CD14-positive monocyte (primary cell): ENCODE measurements around the gene ILF2. TPM values are rescaled to one million over a fixed set of nuclear protein-coding genes. Genes with fewer than 3 reads are reported as not detected.

ENCODE experiments used
- DNase-seq, 3 donors: peaks; one replicate each; pipeline ENCODE4 v3.0.0-alpha.2; 2011 to 2022
- H2AFZ ChIP-seq: 2 replicates; pipeline ENCODE4 v1.6.0; 2012; ENCODE audit warnings: mild to moderate bottlenecking, low read depth, low read length, inconsistent platforms; ENCODE audit not compliant: insufficient read depth, poor library complexity, severe bottlenecking
- H3K27ac ChIP-seq, 2 donors: 1 replicate in 1 of 2; 2 replicates in 1 of 2; pipeline ENCODE4 v1.5.1; 2012 to 2013; ENCODE audit warnings: low read length in 2 of 2, control low read depth in 1 of 2, inconsistent platforms in 1 of 2, low read depth in 1 of 2, mild to moderate bottlenecking in 1 of 2
- H3K27me3 ChIP-seq, 2 donors: one replicate each; pipeline versions ENCODE4 v1.6.0 to v1.6.1; 2011 to 2013; ENCODE audit warnings: low read length in 2 of 2; ENCODE audit not compliant: control insufficient read depth in 2 of 2, insufficient read depth in 2 of 2
- H3K36me3 ChIP-seq, 2 donors: replicated peaks in 1 of 2; 1 replicate in 1 of 2; 2 replicates in 1 of 2; pipeline versions ENCODE4 v1.5.1 to v1.6.1; 2012 to 2013; ENCODE audit warnings: low read length in 2 of 2, control low read depth in 1 of 2, inconsistent platforms in 1 of 2, mild to moderate bottlenecking in 1 of 2; ENCODE audit not compliant: insufficient read depth in 2 of 2, control insufficient read depth in 1 of 2
- H3K4me1 ChIP-seq, 2 donors: 1 replicate in 1 of 2; 2 replicates in 1 of 2; pipeline versions ENCODE4 v1.5.1 to v1.6.1; 2012 to 2013; ENCODE audit warnings: low read length in 2 of 2, control low read depth in 1 of 2, inconsistent platforms in 1 of 2, mild to moderate bottlenecking in 1 of 2, moderate library complexity in 1 of 2; ENCODE audit not compliant: insufficient read depth in 2 of 2, control insufficient read depth in 1 of 2
- H3K4me2 ChIP-seq: replicated peaks from 2 replicates; pipeline ENCODE3; 2012; ENCODE audit warnings: low read length, moderate library complexity, mild to moderate bottlenecking; ENCODE audit not compliant: poor library complexity, severe bottlenecking; ENCODE audit errors: extremely low read depth
- H3K4me3 ChIP-seq, 3 experiments: fragments of 200-600 bp in 1 of 3; sonication (generic) in 1 of 3; replicated peaks in 1 of 3; 1 replicate in 2 of 3; 2 replicates in 1 of 3; pipeline ENCODE4 v1.5.1; 2011 to 2013; ENCODE audit warnings: low read length in 3 of 3, mild to moderate bottlenecking in 3 of 3, control low read depth in 2 of 3, low read depth in 2 of 3, inconsistent platforms in 1 of 3, moderate library complexity in 1 of 3
- H3K79me2 ChIP-seq: 2 replicates; pipeline ENCODE4 v1.6.0; 2012; ENCODE audit warnings: mild to moderate bottlenecking, control low read depth, inconsistent platforms, low read length, moderate library complexity; ENCODE audit not compliant: insufficient read depth
- H3K9ac ChIP-seq: 2 replicates; pipeline ENCODE4 v1.6.0; 2017; ENCODE audit warnings: low read length, mild to moderate bottlenecking; ENCODE audit not compliant: insufficient read depth, poor library complexity, severe bottlenecking
- H3K9me3 ChIP-seq, 2 donors: replicated peaks in 1 of 2; 1 replicate in 1 of 2; 2 replicates in 1 of 2; pipeline versions ENCODE4 v1.5.1 to v1.6.1; 2012 to 2013; ENCODE audit warnings: low read length in 2 of 2, control low read depth in 1 of 2; ENCODE audit not compliant: control insufficient read depth in 1 of 2, insufficient read depth in 1 of 2
- H4K20me1 ChIP-seq: 2 replicates; pipeline ENCODE4 v1.6.0; 2012; ENCODE audit warnings: mild to moderate bottlenecking, low read length, control low read depth, moderate library complexity; ENCODE audit not compliant: insufficient read depth
- H3K27ac Mint-ChIP-seq, 7 donors: one replicate each; pipeline ENCODE4 v1.8.0; 2020; ENCODE audit warnings: mild to moderate bottlenecking in 7 of 7, mixed read lengths in 7 of 7, moderate library complexity in 6 of 7, inconsistent platforms in 2 of 7
- H3K27me3 Mint-ChIP-seq, 3 donors: one replicate each; pipeline ENCODE4 v1.8.0; 2021 to 2022; ENCODE audit warnings: low read depth in 3 of 3, mild to moderate bottlenecking in 3 of 3, mixed read lengths in 3 of 3, moderate library complexity in 3 of 3, inconsistent platforms in 1 of 3
- H3K36me3 Mint-ChIP-seq, 2 donors: one replicate each; pipeline ENCODE4 v1.8.0; 2020; ENCODE audit warnings: mixed read lengths in 2 of 2, inconsistent platforms in 1 of 2, mild to moderate bottlenecking in 1 of 2
- H3K4me1 Mint-ChIP-seq: one replicate; pipeline ENCODE4 v1.8.0; 2020; ENCODE audit warnings: mild to moderate bottlenecking, mixed read lengths
- H3K4me3 Mint-ChIP-seq, 2 donors: one replicate each; pipeline ENCODE4 v1.8.0; 2020; ENCODE audit warnings: mild to moderate bottlenecking in 2 of 2, mixed read lengths in 2 of 2, moderate library complexity in 1 of 2
- H3K9me3 Mint-ChIP-seq, 7 donors: one replicate each; pipeline ENCODE4 v1.8.0; 2020 to 2022; ENCODE audit warnings: mixed read lengths in 7 of 7, mild to moderate bottlenecking in 6 of 7, moderate library complexity in 6 of 7, inconsistent platforms in 2 of 7
- CTCF ChIP-seq: fragments of 200-600 bp; IDR thresholded peaks from one replicate; pipeline ENCODE4 v1.8.0; 2022; ENCODE audit warnings: antibody characterized with exemption, mild to moderate bottlenecking
- WGBS: methylation state at CpG from one replicate; pipeline ENCODE4 v1.1.5; 2013; ENCODE audit warnings: missing lambda C conversion rate; ENCODE audit not compliant: insufficient coverage; 5-methylcytosine and 5-hydroxymethylcytosine counted together
- intact Hi-C, 2 donors: fragments of 100-400 bp; cut with micrococcal nuclease; formaldehyde crosslinking; loops; one replicate each; pipeline versions ENCODE4 v1.15.0 to v1.15.1; 2023
- polyA plus RNA-seq, 3 donors: library from polyadenylated mRNA; depleted of rRNA in 1 of 3; unstranded in 2 of 3; stranded (reverse) in 1 of 3; fragments of 300-500 nt in 2 of 3; fragments of >200 nt in 1 of 3; fragmentation: Illumina TruSeq in 2 of 3; gene quantifications; 1 replicate in 2 of 3; 2 replicates in 1 of 3; pipeline ENCODE4 v1.2.3, GENCODE V29; 2012 to 2021

ILF2 gene
- polyA plus RNA-seq, 3 donors, result 103 to 118 (median 115) TPM

GRCh38 chr1:153711026-153711425 is 40.2 kb upstream of the ILF2 start:
- Histone ChIP-seq H4K20me1 (no peaks in the 10 kb centered on the region), H3K27ac (no peak overlapping the region), H3K4me1 (peaks cover 0 to 4% of the 10 kb centered on the region in 2 donors), H2AFZ (no peak overlapping the region), H3K79me2 (no peaks in the 10 kb centered on the region), H3K27me3 (peaks cover 0 to 4% of the 10 kb centered on the region in 2 donors), H3K36me3 (no peaks in the 10 kb centered on the region), H3K4me2 (no peak overlapping the region), H3K9ac (no peak overlapping the region), H3K9me3 (no peaks in the 10 kb centered on the region), H3K4me3 (no peak overlapping the region)
- Mint-ChIP-seq H3K27ac (no peak overlapping the region), H3K36me3 (no peaks in the 10 kb centered on the region), H3K4me3 (no peak overlapping the region), H3K4me1 (peaks cover 4% of the 10 kb centered on the region), H3K27me3 (peaks cover 0 to 9% (median 0%) of the 10 kb centered on the region in 3 donors), H3K9me3 (peaks cover 0 to 2% (median 0%) of the 10 kb centered on the region in 7 donors)
- 79% methylated on average over 7 of the region's 7 CpGs for WGBS
- intact Hi-C loops, result no loop called here
- no peak for DNase-seq
- TF ChIP-seq CTCF, result no peak

- WGBS, result 90% methylated on average over 4 of the region's 9 CpGs
- Mint-ChIP-seq H3K27ac (no peak overlapping the region), H3K9me3 (no peaks in the 10 kb centered on the region), H3K27me3 (peaks cover 2 to 3% (median 3%) of the 10 kb centered on the region in 3 donors), H3K36me3 (no peaks in the 10 kb centered on the region), H3K4me3 (no peak overlapping the region), H3K4me1 (peaks cover 8% of the 10 kb centered on the region)
- no peaks in the 10 kb centered on the region for H3K27me3 ChIP-seq
- H3K27ac ChIP-seq, result no peak overlapping the region
- H3K9me3 ChIP-seq, result no peaks in the 10 kb centered on the region
- no peaks in the 10 kb centered on the region for H3K36me3 ChIP-seq
- H3K4me3 ChIP-seq, result no peak overlapping the region
- no peak for DNase-seq
- H3K9ac ChIP-seq, result no peak overlapping the region
- H2AFZ ChIP-seq, result no peak overlapping the region
- intact Hi-C loops, result no loop called here
- no peak for TF ChIP-seq CTCF
- no peak overlapping the region for H3K4me2 ChIP-seq
- H3K79me2 ChIP-seq, result no peaks in the 10 kb centered on the region
- H3K4me1 ChIP-seq, result peaks cover 0 to 4% of the 10 kb centered on the region in 2 donors
- H4K20me1 ChIP-seq, result no peaks in the 10 kb centered on the region
These were observed 34.7 kb upstream of the ILF2 start for GRCh38 chr1:153705484-153705883.
